Stimulated activated CD4-positive, alpha-beta T cell treated with anti-CD3 and anti-CD28 coated beads, Interleukin-1b, Interleukin-23, amount 100 ng/mL, for 1 hour (primary cell): ENCODE measurements around the gene NFATC3.
"Not testable (repeated sequence)": the region's sequence is repeated elsewhere in the genome, so short reads cannot be mapped to it uniquely, and the experiment has no call there.

Experiments used
- DNase-seq, 2 donors: peaks; one replicate each; pipeline ENCODE4 v3.0.0-alpha.2; 2020; ENCODE audit warnings: low read depth in 2 of 2

Gene NFATC3

GRCh38 chr16:68116256-68116867 lies 31.2 kb downstream of the NFATC3 start:
- no peak for DNase-seq

DNA sequence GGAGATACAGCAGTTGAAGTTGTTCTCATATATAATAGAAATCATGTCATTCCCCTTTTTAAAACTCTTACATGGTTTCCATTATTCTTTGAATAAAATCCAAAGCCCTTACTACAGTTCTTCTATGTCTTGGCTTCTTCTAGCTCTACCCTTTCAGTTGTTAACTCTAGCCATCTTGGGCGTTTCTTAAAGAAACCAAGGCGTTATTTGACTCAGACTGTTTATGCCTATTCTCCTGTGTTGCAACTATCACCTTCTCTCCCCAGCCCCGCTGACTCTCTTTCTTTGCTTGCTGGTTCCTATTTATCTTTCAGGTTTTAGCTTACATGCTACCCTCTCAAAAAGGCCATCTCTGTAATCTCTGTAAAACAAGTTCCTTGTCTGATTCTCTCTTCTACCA lies 32.7 kb downstream of the NFATC3 start:
- DNase-seq, result no peak

GRCh38 chr16:68118954-68119353 lies 33.8 kb downstream of the NFATC3 start:
- not testable (repeated sequence) for DNase-seq

DNA sequence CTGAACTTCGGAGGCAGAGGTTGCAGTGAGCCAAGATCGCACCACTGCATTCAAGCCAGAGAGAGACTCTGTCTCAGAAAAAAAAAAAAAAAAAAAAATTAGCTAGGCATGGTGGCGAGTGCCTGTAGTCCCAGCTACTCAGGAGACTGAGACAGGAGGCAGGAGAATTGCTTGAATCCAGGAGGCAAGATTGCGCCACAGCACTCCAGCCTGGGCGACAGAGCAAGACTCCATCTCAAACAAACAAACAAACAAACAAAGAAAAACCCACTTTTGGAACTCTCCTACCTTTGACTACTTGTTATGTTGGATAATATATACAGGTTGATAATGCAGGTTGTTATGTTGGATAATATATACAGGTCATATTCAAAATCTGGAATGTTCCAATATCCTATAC lies 35.3 kb downstream of the NFATC3 start:
- DNase-seq, result not testable (repeated sequence)

DNA sequence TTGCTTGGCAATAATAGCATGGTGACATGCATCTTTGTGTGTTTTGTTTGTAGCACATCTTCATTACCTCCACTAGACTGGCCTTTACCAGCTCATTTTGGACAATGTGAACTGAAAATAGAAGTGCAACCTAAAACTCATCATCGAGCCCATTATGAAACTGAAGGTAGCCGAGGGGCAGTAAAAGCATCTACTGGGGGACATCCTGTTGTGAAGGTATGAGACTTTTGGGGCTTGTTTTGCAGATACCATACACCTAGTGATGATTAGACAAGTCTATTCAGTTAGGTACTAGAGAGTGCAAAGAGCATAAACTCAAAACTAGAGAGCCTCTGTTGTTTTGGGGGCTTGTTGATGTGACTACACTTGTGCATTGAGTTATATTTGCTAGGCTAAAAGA lies 41.2 kb downstream of the NFATC3 start:
- DNase-seq, result no peak

DNA sequence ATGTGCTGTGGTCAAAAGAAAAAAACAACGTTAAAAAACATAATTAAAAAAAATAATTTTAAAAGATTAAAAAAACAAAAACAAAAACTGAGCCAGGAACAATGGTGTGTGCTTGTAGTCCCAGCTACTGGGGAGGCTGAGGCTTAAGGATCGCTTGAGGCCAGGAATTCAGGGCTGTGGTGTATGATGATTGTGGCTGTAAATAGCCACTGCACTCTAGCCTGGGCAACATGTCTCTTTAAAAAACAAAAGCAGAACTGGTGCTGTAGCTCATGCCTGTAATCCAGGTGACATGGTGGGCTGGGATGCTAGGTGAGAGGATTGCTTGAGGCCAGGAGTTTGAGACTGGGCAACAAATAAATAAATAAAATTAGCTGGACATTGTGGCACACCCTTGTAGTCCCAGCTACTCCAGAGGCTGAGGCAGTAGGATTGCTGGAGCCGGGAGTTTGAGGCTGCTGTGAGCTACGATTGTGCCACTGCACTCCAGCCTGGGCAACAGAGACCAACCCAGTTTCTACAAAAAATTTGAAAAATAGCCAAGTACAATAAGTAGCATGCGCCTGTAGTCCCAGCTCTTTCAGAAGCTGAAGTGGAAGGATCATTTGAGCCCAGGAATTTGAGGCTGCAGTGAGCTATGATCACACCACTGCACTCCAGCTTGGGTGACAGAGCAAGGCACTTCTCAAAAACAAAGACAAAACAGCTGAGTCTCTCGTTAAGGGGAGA lies 43.6 kb downstream of the NFATC3 start:
- DNase-seq, result no peak

- DNase-seq, result no peak
These were observed 45.4 kb downstream of the NFATC3 start for GRCh38 chr16:68130520-68130919.

GRCh38 chr16:68131813-68132706 lies 46.9 kb downstream of the NFATC3 start:
- DNase-seq, result no peak

GRCh38 chr16:68133000-68133399 lies 47.8 kb downstream of the NFATC3 start:
- not testable (repeated sequence) for DNase-seq

GRCh38 chr16:68134644-68135043 lies 49.5 kb downstream of the NFATC3 start:
- no peak for DNase-seq

DNA sequence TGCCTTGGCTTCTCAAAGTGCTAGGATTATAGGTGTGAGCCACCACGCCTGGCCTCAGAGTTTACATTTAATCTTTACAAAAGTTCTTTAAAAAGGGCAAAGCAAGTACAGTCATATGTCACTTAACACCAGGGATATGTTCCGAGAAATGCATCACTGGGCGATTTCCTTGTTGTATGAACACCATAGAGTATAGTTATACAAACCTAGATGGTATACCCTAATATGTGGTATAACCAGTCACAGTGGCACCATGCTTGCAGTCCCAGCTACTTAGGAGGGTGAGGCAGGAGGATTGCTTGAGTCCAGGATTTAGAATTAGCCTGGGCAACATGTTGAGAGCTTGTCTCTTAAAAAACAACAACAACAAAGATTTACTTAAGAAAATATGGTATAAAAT lies 51.3 kb downstream of the NFATC3 start:
- DNase-seq, result no peak

GRCh38 chr16:68144008-68144407 lies 58.8 kb downstream of the NFATC3 start:
- no peak for DNase-seq

- no peak for DNase-seq
These were observed 61.4 kb downstream of the NFATC3 start for GRCh38 chr16:68146585-68146984.

- no peak for DNase-seq
These were observed 62.3 kb downstream of the NFATC3 start for GRCh38 chr16:68147444-68147843.

- DNase-seq, result no peak
These were observed 64.4 kb downstream of the NFATC3 start for GRCh38 chr16:68149596-68149995.

- DNase-seq, result no peak
These were observed 70.3 kb downstream of the NFATC3 start for GRCh38 chr16:68155425-68155824.

DNA sequence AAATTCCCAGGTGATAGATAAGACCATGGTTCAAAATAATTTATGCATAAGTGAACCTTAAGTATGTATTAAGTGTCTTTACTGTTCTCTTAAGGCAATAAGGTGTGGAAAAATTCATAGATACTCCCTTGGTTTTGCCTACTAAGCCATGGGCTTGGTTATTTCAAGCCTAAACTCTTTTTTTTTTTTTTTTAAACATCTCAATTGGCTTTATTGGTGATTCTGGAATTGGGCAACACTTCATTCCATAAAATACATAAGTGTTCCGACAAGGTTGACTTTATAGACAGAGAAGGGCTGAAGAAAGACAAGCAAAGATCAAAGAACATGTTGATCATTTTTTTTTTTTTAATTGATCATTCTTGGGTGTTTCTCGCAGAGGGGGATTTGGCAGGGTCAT lies 77.2 kb downstream of the NFATC3 start:
- no peak for DNase-seq

DNA sequence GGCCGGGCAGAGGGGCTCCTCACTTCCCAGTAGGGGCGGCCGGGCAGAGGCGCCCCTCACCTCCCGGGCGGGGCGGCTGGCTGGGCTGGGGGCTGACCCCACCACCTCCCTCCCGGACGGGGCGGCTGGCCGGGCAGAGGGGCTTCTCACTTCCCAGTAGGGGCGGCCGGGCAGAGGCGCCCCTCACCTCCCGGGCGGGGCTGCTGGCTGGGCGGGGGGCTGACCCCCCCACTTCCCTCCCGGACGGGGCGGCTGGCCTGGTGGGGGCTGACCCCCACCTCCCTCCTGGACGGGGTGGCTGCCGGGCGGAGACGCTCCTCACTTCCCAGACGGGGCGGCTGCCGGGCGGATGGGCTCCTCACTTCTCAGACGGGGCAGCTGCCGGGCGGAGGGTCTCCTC lies 78.1 kb downstream of the NFATC3 start:
- DNase-seq, result not testable (repeated sequence)

GRCh38 chr16:68166264-68166663 lies 81.1 kb downstream of the NFATC3 start:
- DNase-seq, result no peak

DNA sequence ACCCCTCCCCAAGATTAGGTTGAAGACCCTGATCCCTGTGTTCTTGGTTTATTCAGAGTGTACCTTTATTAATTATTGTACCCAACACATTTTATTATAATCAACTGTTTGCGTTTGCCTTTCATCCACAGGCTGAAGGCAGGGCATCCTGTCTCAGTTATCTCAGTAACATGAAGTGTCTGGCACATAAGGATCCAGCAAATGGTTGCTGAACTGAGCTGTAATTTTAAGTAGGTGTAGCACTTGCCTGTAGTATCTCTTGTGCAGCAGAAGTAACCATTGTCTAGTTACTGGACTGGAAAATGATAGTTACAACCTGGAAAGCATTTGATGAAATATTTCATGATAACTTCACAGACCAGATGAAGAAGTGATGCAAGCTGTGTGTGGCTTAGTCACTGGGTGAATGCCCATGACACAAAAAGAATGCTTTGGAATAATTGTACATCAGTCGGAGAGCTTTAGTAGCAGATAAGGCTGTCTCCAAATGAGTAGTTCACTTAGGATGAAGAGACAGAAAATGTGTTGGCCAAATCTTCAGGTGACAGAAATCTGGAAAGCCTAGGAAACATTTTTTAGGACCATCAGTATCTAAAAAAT lies 94.1 kb downstream of the NFATC3 start:
- no peak for DNase-seq

DNA sequence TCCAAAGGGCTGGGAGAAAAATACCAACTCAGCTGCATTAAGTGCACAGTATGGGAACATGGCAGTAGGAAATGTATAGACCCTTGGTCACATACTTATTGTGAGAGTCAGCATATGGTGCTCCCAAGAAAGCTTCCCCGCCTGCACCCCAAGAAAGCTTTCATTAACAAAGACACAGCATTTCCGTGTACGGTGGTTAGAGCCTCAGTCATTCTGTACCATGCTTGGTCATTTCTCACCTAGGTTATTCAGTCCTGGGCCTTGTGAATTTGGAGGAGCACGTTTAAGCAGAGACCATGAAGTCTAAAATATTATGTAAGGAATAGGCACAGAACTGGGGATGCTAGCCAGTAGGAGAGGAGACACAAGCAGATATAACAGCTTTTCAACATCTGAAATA lies 94.7 kb downstream of the NFATC3 start:
- DNase-seq, result no peak

- no peak for DNase-seq
These were observed 97.9 kb downstream of the NFATC3 start for GRCh38 chr16:68183046-68183445.
